ENCODE data around the gene NUP98.

The NUP98 gene

GRCh38 chr11:3641191-3641590 is 156.2 kb downstream of the NUP98 start:
- no peak for DNase-seq (ENCODE audit: low read depth)

GRCh38 chr11:3639841-3640240 is 157.5 kb downstream of the NUP98 start:
- no peak for DNase-seq (ENCODE audit: low read depth)

GRCh38 chr11:3638513-3638912 is 158.8 kb downstream of the NUP98 start:
- DNase-seq (ENCODE audit: low read depth): no peak

GRCh38 chr11:3637201-3637600 is 160.2 kb downstream of the NUP98 start:
- no peak for DNase-seq (ENCODE audit: low read depth)

- no peak for DNase-seq (ENCODE audit: low read depth)
Observed at GRCh38 chr11:3635641-3636375, 161.5 kb downstream of the NUP98 start.

GRCh38 chr11:3632070-3632660 is 165.2 kb downstream of the NUP98 start:
- no peak for DNase-seq (ENCODE audit: low read depth)

GRCh38 chr11:3631331-3631730 is 166.0 kb downstream of the NUP98 start:
- DNase-seq (ENCODE audit: low read depth): no peak

GRCh38 chr11:3627291-3627690 is 170.1 kb downstream of the NUP98 start:
- DNase-seq (ENCODE audit: low read depth): peak; percentile 22

GRCh38 chr11:3626250-3626960 is 170.9 kb downstream of the NUP98 start:
- DNase-seq (ENCODE audit: low read depth): no peak

All from HS-27A (cell line).